CD14-positive monocyte (primary cell): ENCODE measurements around the gene NAALADL1. TPM values are rescaled to one million over a fixed set of nuclear protein-coding genes. Genes with fewer than 3 reads are reported as not detected.
A peak's percentile ranks its signal among the peaks of the same experiment; 100 is the strongest.

Experiments
- DNase-seq, 3 donors: peaks; one replicate each; pipeline ENCODE4 v3.0.0-alpha.2; 2011 to 2022
- H2AFZ ChIP-seq: 2 replicates; pipeline ENCODE4 v1.6.0; 2012; ENCODE audit warnings: mild to moderate bottlenecking, low read depth, low read length, inconsistent platforms; ENCODE audit not compliant: insufficient read depth, poor library complexity, severe bottlenecking
- H3K27ac ChIP-seq, 2 donors: 1 replicate in 1 of 2; 2 replicates in 1 of 2; pipeline ENCODE4 v1.5.1; 2012 to 2013; ENCODE audit warnings: low read length in 2 of 2, control low read depth in 1 of 2, inconsistent platforms in 1 of 2, low read depth in 1 of 2, mild to moderate bottlenecking in 1 of 2
- H3K27me3 ChIP-seq, 2 donors: one replicate each; pipeline versions ENCODE4 v1.6.0 to v1.6.1; 2011 to 2013; ENCODE audit warnings: low read length in 2 of 2; ENCODE audit not compliant: control insufficient read depth in 2 of 2, insufficient read depth in 2 of 2
- H3K36me3 ChIP-seq, 2 donors: replicated peaks in 1 of 2; 1 replicate in 1 of 2; 2 replicates in 1 of 2; pipeline versions ENCODE4 v1.5.1 to v1.6.1; 2012 to 2013; ENCODE audit warnings: low read length in 2 of 2, control low read depth in 1 of 2, inconsistent platforms in 1 of 2, mild to moderate bottlenecking in 1 of 2; ENCODE audit not compliant: insufficient read depth in 2 of 2, control insufficient read depth in 1 of 2
- H3K4me1 ChIP-seq, 2 donors: 1 replicate in 1 of 2; 2 replicates in 1 of 2; pipeline versions ENCODE4 v1.5.1 to v1.6.1; 2012 to 2013; ENCODE audit warnings: low read length in 2 of 2, control low read depth in 1 of 2, inconsistent platforms in 1 of 2, mild to moderate bottlenecking in 1 of 2, moderate library complexity in 1 of 2; ENCODE audit not compliant: insufficient read depth in 2 of 2, control insufficient read depth in 1 of 2
- H3K4me2 ChIP-seq: replicated peaks from 2 replicates; pipeline ENCODE3; 2012; ENCODE audit warnings: low read length, moderate library complexity, mild to moderate bottlenecking; ENCODE audit not compliant: poor library complexity, severe bottlenecking; ENCODE audit errors: extremely low read depth
- H3K4me3 ChIP-seq, 3 experiments: fragments of 200-600 bp in 1 of 3; sonication (generic) in 1 of 3; replicated peaks in 1 of 3; 1 replicate in 2 of 3; 2 replicates in 1 of 3; pipeline ENCODE4 v1.5.1; 2011 to 2013; ENCODE audit warnings: low read length in 3 of 3, mild to moderate bottlenecking in 3 of 3, control low read depth in 2 of 3, low read depth in 2 of 3, inconsistent platforms in 1 of 3, moderate library complexity in 1 of 3
- H3K79me2 ChIP-seq: 2 replicates; pipeline ENCODE4 v1.6.0; 2012; ENCODE audit warnings: mild to moderate bottlenecking, control low read depth, inconsistent platforms, low read length, moderate library complexity; ENCODE audit not compliant: insufficient read depth
- H3K9ac ChIP-seq: 2 replicates; pipeline ENCODE4 v1.6.0; 2017; ENCODE audit warnings: low read length, mild to moderate bottlenecking; ENCODE audit not compliant: insufficient read depth, poor library complexity, severe bottlenecking
- H3K9me3 ChIP-seq, 2 donors: replicated peaks in 1 of 2; 1 replicate in 1 of 2; 2 replicates in 1 of 2; pipeline versions ENCODE4 v1.5.1 to v1.6.1; 2012 to 2013; ENCODE audit warnings: low read length in 2 of 2, control low read depth in 1 of 2; ENCODE audit not compliant: control insufficient read depth in 1 of 2, insufficient read depth in 1 of 2
- H4K20me1 ChIP-seq: 2 replicates; pipeline ENCODE4 v1.6.0; 2012; ENCODE audit warnings: mild to moderate bottlenecking, low read length, control low read depth, moderate library complexity; ENCODE audit not compliant: insufficient read depth
- H3K27ac Mint-ChIP-seq, 7 donors: one replicate each; pipeline ENCODE4 v1.8.0; 2020; ENCODE audit warnings: mild to moderate bottlenecking in 7 of 7, mixed read lengths in 7 of 7, moderate library complexity in 6 of 7, inconsistent platforms in 2 of 7
- H3K27me3 Mint-ChIP-seq, 3 donors: one replicate each; pipeline ENCODE4 v1.8.0; 2021 to 2022; ENCODE audit warnings: low read depth in 3 of 3, mild to moderate bottlenecking in 3 of 3, mixed read lengths in 3 of 3, moderate library complexity in 3 of 3, inconsistent platforms in 1 of 3
- H3K36me3 Mint-ChIP-seq, 2 donors: one replicate each; pipeline ENCODE4 v1.8.0; 2020; ENCODE audit warnings: mixed read lengths in 2 of 2, inconsistent platforms in 1 of 2, mild to moderate bottlenecking in 1 of 2
- H3K4me1 Mint-ChIP-seq: one replicate; pipeline ENCODE4 v1.8.0; 2020; ENCODE audit warnings: mild to moderate bottlenecking, mixed read lengths
- H3K4me3 Mint-ChIP-seq, 2 donors: one replicate each; pipeline ENCODE4 v1.8.0; 2020; ENCODE audit warnings: mild to moderate bottlenecking in 2 of 2, mixed read lengths in 2 of 2, moderate library complexity in 1 of 2
- H3K9me3 Mint-ChIP-seq, 7 donors: one replicate each; pipeline ENCODE4 v1.8.0; 2020 to 2022; ENCODE audit warnings: mixed read lengths in 7 of 7, mild to moderate bottlenecking in 6 of 7, moderate library complexity in 6 of 7, inconsistent platforms in 2 of 7
- WGBS: methylation state at CpG from one replicate; pipeline ENCODE4 v1.1.5; 2013; ENCODE audit warnings: missing lambda C conversion rate; ENCODE audit not compliant: insufficient coverage; 5-methylcytosine and 5-hydroxymethylcytosine counted together
- intact Hi-C, 2 donors: fragments of 100-400 bp; cut with micrococcal nuclease; formaldehyde crosslinking; loops; one replicate each; pipeline versions ENCODE4 v1.15.0 to v1.15.1; 2023
- polyA plus RNA-seq, 3 donors: library from polyadenylated mRNA; depleted of rRNA in 1 of 3; unstranded in 2 of 3; stranded (reverse) in 1 of 3; fragments of 300-500 nt in 2 of 3; fragments of >200 nt in 1 of 3; fragmentation: Illumina TruSeq in 2 of 3; gene quantifications; 1 replicate in 2 of 3; 2 replicates in 1 of 3; pipeline ENCODE4 v1.2.3, GENCODE V29; 2012 to 2021
- TF ChIP-seq, protein P1 (sequence below): fragments of 200-600 bp; IDR thresholded peaks from one replicate; pipeline ENCODE4 v1.8.0; 2022; ENCODE audit warnings: antibody characterized with exemption, mild to moderate bottlenecking

Gene NAALADL1
- polyA plus RNA-seq, 3 donors, result 11.1 to 20.1 (median 20.1) TPM

DNA sequence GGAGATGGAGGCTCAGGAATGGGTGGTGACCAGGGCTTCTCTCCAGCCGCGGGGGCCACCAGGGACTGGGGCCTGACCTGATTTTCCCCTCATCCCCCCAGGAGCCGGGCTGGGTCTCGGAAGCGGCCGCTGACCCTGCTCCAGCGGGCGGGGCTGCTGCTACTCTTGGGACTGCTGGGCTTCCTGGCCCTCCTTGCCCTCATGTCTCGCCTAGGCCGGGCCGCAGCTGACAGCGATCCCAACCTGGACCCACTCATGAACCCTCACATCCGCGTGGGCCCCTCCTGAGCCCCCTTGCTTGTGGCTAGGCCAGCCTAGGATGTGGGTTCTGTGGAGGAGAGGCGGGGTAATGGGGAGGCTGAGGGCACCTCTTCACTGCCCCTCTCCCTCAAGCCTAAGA is 29.5 kb upstream of the NAALADL1 start:
- peaks cover 0 to 2% (median 0%) of the 10 kb centered on the region in 7 donors for H3K9me3 Mint-ChIP-seq
- no peak for DNase-seq
- TF ChIP-seq, protein P1, sequence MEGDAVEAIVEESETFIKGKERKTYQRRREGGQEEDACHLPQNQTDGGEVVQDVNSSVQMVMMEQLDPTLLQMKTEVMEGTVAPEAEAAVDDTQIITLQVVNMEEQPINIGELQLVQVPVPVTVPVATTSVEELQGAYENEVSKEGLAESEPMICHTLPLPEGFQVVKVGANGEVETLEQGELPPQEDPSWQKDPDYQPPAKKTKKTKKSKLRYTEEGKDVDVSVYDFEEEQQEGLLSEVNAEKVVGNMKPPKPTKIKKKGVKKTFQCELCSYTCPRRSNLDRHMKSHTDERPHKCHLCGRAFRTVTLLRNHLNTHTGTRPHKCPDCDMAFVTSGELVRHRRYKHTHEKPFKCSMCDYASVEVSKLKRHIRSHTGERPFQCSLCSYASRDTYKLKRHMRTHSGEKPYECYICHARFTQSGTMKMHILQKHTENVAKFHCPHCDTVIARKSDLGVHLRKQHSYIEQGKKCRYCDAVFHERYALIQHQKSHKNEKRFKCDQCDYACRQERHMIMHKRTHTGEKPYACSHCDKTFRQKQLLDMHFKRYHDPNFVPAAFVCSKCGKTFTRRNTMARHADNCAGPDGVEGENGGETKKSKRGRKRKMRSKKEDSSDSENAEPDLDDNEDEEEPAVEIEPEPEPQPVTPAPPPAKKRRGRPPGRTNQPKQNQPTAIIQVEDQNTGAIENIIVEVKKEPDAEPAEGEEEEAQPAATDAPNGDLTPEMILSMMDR, result no peak
- H3K4me1 Mint-ChIP-seq, result peaks cover 23% of the 10 kb centered on the region
- H3K4me2 ChIP-seq, result no peak overlapping the region
- peaks cover 43 to 54% of the 10 kb centered on the region in 2 donors for H3K36me3 Mint-ChIP-seq
- intact Hi-C loops, result loop anchor here in 1 of 2 donors (5.0 kb wide), 1 partner anchor 56 kb away; no protein-coding TSS in a partner anchor
- peaks cover 19 to 25% of the 10 kb centered on the region in 2 donors for H3K4me1 ChIP-seq
- no peaks in the 10 kb centered on the region for H3K27me3 ChIP-seq
- no peaks in the 10 kb centered on the region for H4K20me1 ChIP-seq
- H3K4me3 Mint-ChIP-seq, result no peak overlapping the region
- no peaks in the 10 kb centered on the region for H3K9me3 ChIP-seq
- no peak overlapping the region for H3K4me3 ChIP-seq
- no peak overlapping the region for H3K27ac ChIP-seq
- H3K27me3 Mint-ChIP-seq, result peaks cover 0 to 3% (median 0%) of the 10 kb centered on the region in 3 donors
- peaks cover 28% of the 10 kb centered on the region for H3K79me2 ChIP-seq
- H2AFZ ChIP-seq, result no peak overlapping the region
- peaks cover 33 to 48% of the 10 kb centered on the region in 2 donors for H3K36me3 ChIP-seq
- no peak overlapping the region for H3K27ac Mint-ChIP-seq
- WGBS, result 95% methylated on average over 7 of the region's 15 CpGs
- no peak overlapping the region for H3K9ac ChIP-seq

- peaks cover 33 to 48% of the 10 kb centered on the region in 2 donors for H3K36me3 ChIP-seq
- no peak for DNase-seq
- Mint-ChIP-seq H3K4me3 (no peak overlapping the region), H3K36me3 (peaks cover 43 to 54% of the 10 kb centered on the region in 2 donors), H3K27ac (peak overlapping the region in 2 of 7 donors; percentile 41 to 81), H3K4me1 (peaks cover 27% of the 10 kb centered on the region), H3K9me3 (peaks cover 0 to 2% (median 0%) of the 10 kb centered on the region in 7 donors), H3K27me3 (no peaks in the 10 kb centered on the region)
- intact Hi-C loops, result loop anchor here in 1 of 2 donors (5.0 kb wide), 1 partner anchor 55 kb away; no protein-coding TSS in a partner anchor
- TF ChIP-seq, protein P1, result no peak
- no peak overlapping the region for H3K4me3 ChIP-seq
- H3K27ac ChIP-seq, result no peak overlapping the region
- H3K9me3 ChIP-seq, result no peaks in the 10 kb centered on the region
- no peak overlapping the region for H3K9ac ChIP-seq
- no peaks in the 10 kb centered on the region for H4K20me1 ChIP-seq
- H3K27me3 ChIP-seq, result no peaks in the 10 kb centered on the region
- no peak overlapping the region for H3K4me2 ChIP-seq
- H2AFZ ChIP-seq, result no peak overlapping the region
- 98% methylated on average over 11 of the region's 11 CpGs for WGBS
- peaks cover 19 to 27% of the 10 kb centered on the region in 2 donors for H3K4me1 ChIP-seq
- H3K79me2 ChIP-seq, result peaks cover 34% of the 10 kb centered on the region
These were observed 28.9 kb upstream of the NAALADL1 start for GRCh38 chr11:65087216-65087615.
